ENCODE measurements around the gene LEMD3.

Gene LEMD3

GRCh38 chr12:65195387-65196055 lies 26.1 kb downstream of the LEMD3 start:
- Histone ChIP-seq H3K4me2 (no peak overlapping the region), H3K4me3 (no peak overlapping the region), H3K27me3 (no peaks in the 10 kb centered on the region), H4K20me1 (peaks cover 0 to 79% (median 0%) of the 10 kb centered on the region in 11 experiments; a peak in 5 of 22 replicates), H3K27ac (no peak overlapping the region), H3K9me3 (replicated peaks in 1 of 11) (peaks cover 29 to 86% (median 68%) of the 10 kb centered on the region in 11 experiments), H3K36me3 (peaks cover 46 to 93% (median 77%) of the 10 kb centered on the region in 11 experiments), H3K9ac (no peak overlapping the region), H3K4me1 (peaks cover 0 to 12% (median 4%) of the 10 kb centered on the region in 10 experiments; a peak in 6 of 20 replicates)
- TF ChIP-seq Cebpa-rat (IDR thresholded peaks at IDR 0.05): no peak

GRCh38 chr12:65196762-65197567 lies 27.6 kb downstream of the LEMD3 start:
- H3K27ac ChIP-seq: no peak overlapping the region
- H3K4me2 ChIP-seq: no peak overlapping the region
- TF ChIP-seq Cebpa-rat (IDR thresholded peaks at IDR 0.05): no peak
- no peak overlapping the region for H3K9ac ChIP-seq
- H3K36me3 ChIP-seq: peaks cover 46 to 90% (median 72%) of the 10 kb centered on the region in 11 experiments
- H3K4me3 ChIP-seq: no peak overlapping the region
- H3K27me3 ChIP-seq: no peaks in the 10 kb centered on the region
- H3K9me3 ChIP-seq (replicated peaks in 1 of 11): peaks cover 32 to 87% (median 64%) of the 10 kb centered on the region in 11 experiments
- H4K20me1 ChIP-seq: peaks cover 0 to 80% (median 0%) of the 10 kb centered on the region in 11 experiments; a peak in 5 of 22 replicates
- peaks cover 0 to 12% (median 4%) of the 10 kb centered on the region in 10 experiments; a peak in 6 of 20 replicates for H3K4me1 ChIP-seq

- Histone ChIP-seq H3K9ac (no peak overlapping the region), H3K4me3 (no peak overlapping the region), H4K20me1 (peaks cover 0 to 82% (median 0%) of the 10 kb centered on the region in 11 experiments; a peak in 5 of 22 replicates), H3K4me2 (no peak overlapping the region), H3K36me3 (peaks cover 36 to 90% (median 70%) of the 10 kb centered on the region in 11 experiments), H3K4me1 (no peaks in the 10 kb centered on the region), H3K9me3 (replicated peaks in 1 of 11) (peaks cover 29 to 82% (median 69%) of the 10 kb centered on the region in 11 experiments), H3K27me3 (no peaks in the 10 kb centered on the region), H3K27ac (no peak overlapping the region)
- no peak for TF ChIP-seq Cebpa-rat (IDR thresholded peaks at IDR 0.05)
These were observed 30.2 kb downstream of the LEMD3 start for GRCh38 chr12:65199604-65200003.

DNA sequence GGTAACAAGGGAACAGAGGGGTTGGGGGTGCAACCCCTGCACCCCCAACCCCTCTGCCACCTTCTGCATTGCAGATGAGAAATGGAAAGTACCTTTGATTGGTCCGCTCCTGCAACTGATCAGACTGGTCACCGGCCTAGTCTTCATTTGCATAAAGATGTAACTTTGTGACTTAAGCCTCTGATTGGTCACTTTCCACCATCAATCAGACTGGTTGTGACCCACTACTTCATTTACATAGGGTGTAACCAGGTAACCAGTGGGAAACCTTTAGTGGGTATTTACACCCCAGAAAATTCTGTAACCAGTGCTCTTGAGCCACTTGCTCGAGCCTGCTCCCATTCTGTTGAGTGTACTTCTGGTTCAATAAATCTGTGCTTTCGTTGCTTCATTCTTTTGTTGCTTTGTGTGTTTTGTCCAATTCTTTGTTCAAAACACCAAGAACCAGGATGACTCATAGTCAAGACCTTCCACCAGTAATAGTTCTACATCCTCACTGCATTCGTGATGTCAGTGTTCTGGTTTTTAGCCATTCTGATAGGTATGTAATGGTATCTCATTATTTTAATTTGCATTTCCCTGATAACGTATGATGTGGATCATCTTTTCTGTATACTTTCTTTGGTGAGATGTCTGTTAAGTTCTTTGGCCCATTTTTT lies 30.8 kb downstream of the LEMD3 start:
- peaks cover 0 to 4% (median 0%) of the 10 kb centered on the region in 10 experiments; a peak in 4 of 20 replicates for H3K4me1 ChIP-seq
- TF ChIP-seq Cebpa-rat (IDR thresholded peaks at IDR 0.05): no peak
- no peak overlapping the region for H3K9ac ChIP-seq
- H3K9me3 ChIP-seq (replicated peaks in 1 of 11): peaks cover 26 to 82% (median 67%) of the 10 kb centered on the region in 11 experiments
- no peaks in the 10 kb centered on the region for H3K27me3 ChIP-seq
- H3K4me2 ChIP-seq: no peak overlapping the region
- no peak overlapping the region for H3K4me3 ChIP-seq
- H3K36me3 ChIP-seq: peaks cover 35 to 86% (median 67%) of the 10 kb centered on the region in 11 experiments
- no peak overlapping the region for H3K27ac ChIP-seq
- peaks cover 0 to 82% (median 0%) of the 10 kb centered on the region in 11 experiments; a peak in 5 of 22 replicates for H4K20me1 ChIP-seq

DNA sequence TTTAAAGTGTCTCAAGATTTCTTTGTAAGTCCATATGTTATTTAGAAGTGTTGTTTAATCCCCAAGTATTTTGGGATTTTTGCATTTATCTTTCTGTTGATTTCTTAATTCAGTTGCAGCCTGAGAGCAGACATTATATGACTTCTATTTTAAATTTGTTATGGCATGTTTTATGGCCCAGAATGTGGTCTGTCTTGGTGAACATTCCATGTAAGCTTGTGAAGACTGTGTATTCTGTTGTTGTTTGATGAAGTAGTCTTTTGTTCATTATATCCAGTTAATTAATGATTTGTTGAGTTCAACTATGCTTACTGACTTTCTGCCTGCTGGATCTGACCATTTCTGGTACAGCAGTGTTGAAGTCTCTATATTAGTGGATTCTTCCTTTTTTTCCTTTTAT lies 34.0 kb downstream of the LEMD3 start:
- H3K36me3 ChIP-seq: peaks cover 21 to 61% (median 46%) of the 10 kb centered on the region in 11 experiments; a peak in 21 of 22 replicates
- H3K4me2 ChIP-seq: no peak overlapping the region
- no peak overlapping the region for H3K9ac ChIP-seq
- H3K4me3 ChIP-seq: no peak overlapping the region
- no peak for TF ChIP-seq Cebpa-rat (IDR thresholded peaks at IDR 0.05)
- no peaks in the 10 kb centered on the region for H3K27me3 ChIP-seq
- peaks cover 0 to 89% (median 0%) of the 10 kb centered on the region in 11 experiments; a peak in 5 of 22 replicates for H4K20me1 ChIP-seq
- H3K27ac ChIP-seq: no peak overlapping the region
- peaks cover 9 to 68% (median 60%) of the 10 kb centered on the region in 11 experiments; a peak in 20 of 22 replicates for H3K9me3 ChIP-seq (replicated peaks in 1 of 11)
- H3K4me1 ChIP-seq: peaks cover 0 to 36% (median 15%) of the 10 kb centered on the region in 10 experiments; a peak in 15 of 20 replicates

- H3K4me2 ChIP-seq: peak overlapping the region in 4 of 11 experiments; percentile 18 to 59 (median 36); a peak in 6 of 22 replicates
- H3K9ac ChIP-seq: no peak overlapping the region
- H3K36me3 ChIP-seq: peaks cover 11 to 48% (median 32%) of the 10 kb centered on the region in 11 experiments; a peak in 21 of 22 replicates
- peaks cover 4 to 57% (median 51%) of the 10 kb centered on the region in 11 experiments; a peak in 20 of 22 replicates for H3K9me3 ChIP-seq (replicated peaks in 1 of 11)
- H4K20me1 ChIP-seq: peaks cover 0 to 95% (median 0%) of the 10 kb centered on the region in 11 experiments; a peak in 5 of 22 replicates
- H3K4me1 ChIP-seq: peaks cover 6 to 53% (median 26%) of the 10 kb centered on the region in 10 experiments
- peak overlapping the region in 1 of 11 experiments; percentile 40; a peak in 1 of 22 replicates for H3K27ac ChIP-seq
- no peak overlapping the region for H3K4me3 ChIP-seq
- TF ChIP-seq Cebpa-rat (IDR thresholded peaks at IDR 0.05): no peak
- no peaks in the 10 kb centered on the region for H3K27me3 ChIP-seq
These were observed 35.6 kb downstream of the LEMD3 start for GRCh38 chr12:65204886-65205525.

DNA sequence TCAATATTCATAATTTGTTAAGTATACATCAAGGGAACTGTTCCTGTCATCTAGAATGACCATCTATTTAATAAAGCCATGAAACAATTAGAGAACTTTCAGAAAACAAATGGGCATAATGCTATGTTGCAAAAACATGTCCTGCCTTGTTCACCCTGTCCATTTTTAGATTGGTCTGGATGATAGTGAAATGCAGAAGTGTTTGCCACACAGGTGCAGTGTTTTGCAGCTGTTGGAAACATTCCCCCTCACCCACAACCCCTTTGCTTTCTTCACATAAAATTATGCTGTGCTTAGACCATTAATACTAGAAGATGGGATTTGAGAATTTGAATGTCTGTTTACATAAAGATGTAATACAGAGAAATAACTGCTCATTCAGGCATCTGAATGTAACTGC lies 36.5 kb downstream of the LEMD3 start:
- peaks cover 11 to 61% (median 33%) of the 10 kb centered on the region in 10 experiments for H3K4me1 ChIP-seq
- no peak overlapping the region for H3K4me3 ChIP-seq
- H3K9ac ChIP-seq: no peak overlapping the region
- H4K20me1 ChIP-seq: peaks cover 0 to 93% (median 0%) of the 10 kb centered on the region in 11 experiments; a peak in 5 of 22 replicates
- H3K27me3 ChIP-seq: no peaks in the 10 kb centered on the region
- TF ChIP-seq Cebpa-rat (IDR thresholded peaks at IDR 0.05): no peak
- peaks cover 9 to 39% (median 25%) of the 10 kb centered on the region in 11 experiments; a peak in 18 of 22 replicates for H3K36me3 ChIP-seq
- H3K4me2 ChIP-seq: peak overlapping the region in 6 of 11 experiments; percentile 19 to 59 (median 42); a peak in 11 of 22 replicates
- peaks cover 0 to 50% (median 46%) of the 10 kb centered on the region in 11 experiments; a peak in 18 of 22 replicates for H3K9me3 ChIP-seq (replicated peaks in 1 of 11)
- H3K27ac ChIP-seq: peak overlapping the region in 1 of 11 experiments; percentile 40; a peak in 1 of 22 replicates

GRCh38 chr12:65208125-65208524 lies 38.7 kb downstream of the LEMD3 start:
- Histone ChIP-seq H3K9ac (no peak overlapping the region; a peak in 1 of 22 replicates), H3K36me3 (peaks cover 16 to 46% (median 23%) of the 10 kb centered on the region in 11 experiments; a peak in 21 of 22 replicates)

More at GRCh38 chr12:65208125-65208524, 38.7 kb downstream of the LEMD3 start:
- Histone ChIP-seq H3K27me3 (no peaks in the 10 kb centered on the region), H3K4me3 (no peak overlapping the region), H3K4me2 (peak overlapping the region in 6 of 11 experiments; percentile 71 to 85 (median 77); a peak in 12 of 22 replicates), H3K9me3 (replicated peaks in 1 of 11) (peaks cover 0 to 41% (median 26%) of the 10 kb centered on the region in 11 experiments; a peak in 15 of 22 replicates), H3K27ac (peak overlapping the region in 8 of 11 experiments; percentile 63 to 78 (median 68); a peak in 14 of 22 replicates), H3K4me1 (peaks cover 11 to 65% (median 33%) of the 10 kb centered on the region in 10 experiments), H4K20me1 (peaks cover 0 to 74% (median 0%) of the 10 kb centered on the region in 11 experiments; a peak in 4 of 22 replicates)
- TF ChIP-seq Cebpa-rat (IDR thresholded peaks at IDR 0.05): no peak

Measured in BLaER1 treated with 17β-estradiol and CSF1 and Interleukin-3, amounts not matched to agents 10 nM and 100 nM (cell line).